Spinal cord (tissue), 10 donors: ENCODE results near the gene KDM2A. TPM values are rescaled to one million over a fixed set of nuclear protein-coding genes. Genes with fewer than 3 reads are reported as not detected.

Experiments
- DNase-seq, 6 donors: peaks; one replicate each; pipeline versions ENCODE4 v3.0.0 to v3.0.0-alpha.2; 2013 to 2015; ENCODE audit warnings: low spot score in 6 of 6, low read depth in 4 of 6
- H3K27ac ChIP-seq: one replicate; pipeline ENCODE4 v1.5.1; 2013; ENCODE audit warnings: low read depth, low read length, control low read depth
- H3K27me3 ChIP-seq: one replicate; pipeline ENCODE4 v1.6.1; 2013; ENCODE audit warnings: low read length; ENCODE audit not compliant: control insufficient read depth, insufficient read depth
- H3K36me3 ChIP-seq: one replicate; pipeline ENCODE4 v1.6.1; 2013; ENCODE audit warnings: low read length; ENCODE audit not compliant: control insufficient read depth, insufficient read depth
- H3K4me1 ChIP-seq: one replicate; pipeline ENCODE4 v1.6.1; 2013; ENCODE audit warnings: low read length; ENCODE audit not compliant: control insufficient read depth, insufficient read depth
- H3K4me3 ChIP-seq: one replicate; pipeline ENCODE4 v1.5.1; 2013; ENCODE audit warnings: low read depth, low read length, control low read depth
- H3K9me3 ChIP-seq: one replicate; pipeline ENCODE4 v1.6.1; 2013; ENCODE audit warnings: low read length; ENCODE audit not compliant: control insufficient read depth, insufficient read depth
- WGBS: methylation state at CpG from one replicate; pipeline ENCODE4 v1.1.5; 2013; ENCODE audit warnings: missing lambda C conversion rate; ENCODE audit not compliant: insufficient coverage; 5-methylcytosine and 5-hydroxymethylcytosine counted together
- long read RNA-seq, 4 donors: transcript quantifications; one replicate each; lab custom pipeline, GENCODE V29; 2026
- polyA plus RNA-seq, 2 donors: library from polyadenylated mRNA; unstranded; fragments of 120-200 nt; gene quantifications; one replicate each; pipeline ENCODE4 v1.2.1, GENCODE V29; 2013; ENCODE audit not compliant: insufficient read length in 2 of 2
- total RNA-seq, 2 donors: library from RNA; depleted of rRNA in 1 of 2; stranded (reverse); fragments of 120-200 nt in 1 of 2; fragments of >200 nt in 1 of 2; gene quantifications; one replicate each; pipeline versions ENCODE4 v1.2.3 to v1.2.4, GENCODE V29; 2013 to 2014
- donor health status: healthy.

The KDM2A gene
- total RNA-seq = 10 to 100 TPM; 46.3 to 58.1 TPM
- 10 to 100 TPM; 56.6 to 71.5 TPM for polyA plus RNA-seq
- long read RNA-seq, donor 1, full-length matches to known transcripts = 3 of 16 reads
- long read RNA-seq, donor 1, partial matches to known transcripts = 13 of 16 reads
- long read RNA-seq, donor 1, other reads (novel, unspliced or antisense) = 0 of 16 reads
- long read RNA-seq, donor 2, full-length matches to known transcripts = 2 of 8 reads
- long read RNA-seq, donor 2, partial matches to known transcripts = 6 of 8 reads
- long read RNA-seq, donor 2, other reads (novel, unspliced or antisense) = 0 of 8 reads
- long read RNA-seq, donor 3, partial matches to known transcripts = 0 of 4 reads
- long read RNA-seq, donor 3, other reads (novel, unspliced or antisense) = 0 of 4 reads
- long read RNA-seq, donor 4, transcript KDM2A-208 (3 exons, 574 nt) = major isoform, 6 of 9 reads
- long read RNA-seq, donor 4, partial matches to known transcripts = 0 of 9 reads
- long read RNA-seq, donor 4, other reads (novel, unspliced or antisense) = 0 of 9 reads

DNA sequence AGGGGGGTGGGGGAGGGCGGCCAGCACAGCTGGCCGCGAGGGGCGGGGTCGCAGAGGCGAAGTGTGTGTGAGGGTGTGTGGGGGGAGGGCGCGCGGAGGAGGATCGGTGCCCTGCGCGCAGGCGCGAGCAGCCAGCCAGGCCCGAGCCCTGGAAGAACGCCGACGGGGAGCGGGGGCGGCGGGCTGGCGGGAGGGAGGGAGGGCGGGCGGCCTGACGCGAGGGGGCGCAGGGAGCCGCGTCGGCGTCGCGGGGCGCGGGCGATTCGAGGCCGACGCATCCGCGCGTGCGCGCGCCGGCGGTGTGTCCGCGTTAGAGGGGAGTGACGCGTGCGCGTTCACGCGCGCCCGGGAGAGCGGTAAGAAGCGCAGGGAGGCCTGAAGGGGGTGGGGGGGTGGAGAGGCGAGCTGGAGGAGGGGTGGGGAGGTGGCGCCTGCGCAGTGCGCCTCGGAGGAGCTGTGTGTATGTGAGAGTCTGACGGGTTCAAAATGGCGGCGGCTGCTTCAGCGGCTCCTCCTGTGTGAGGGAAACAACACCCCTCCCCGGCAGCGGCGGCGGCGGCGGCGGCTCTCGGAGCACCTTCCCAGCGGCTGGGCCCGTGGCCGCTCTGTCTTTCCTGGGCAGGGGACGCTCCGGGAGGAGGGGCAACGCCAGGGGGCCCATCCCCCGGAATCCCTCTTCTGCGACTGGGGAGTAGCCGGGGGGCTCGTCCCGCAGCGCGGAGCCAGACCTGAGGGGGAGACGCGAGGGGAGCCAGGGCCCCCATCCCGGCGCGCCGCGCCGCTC is at the start of gene KDM2A:
Gene KDM2A (plus strand): TSS at position 463 of the 784 bp plus-strand sequence. CDS start 2,054 bp downstream, outside the sequence.
- peaks cover 17% of the 10 kb centered on the region for H3K4me1 ChIP-seq
- peak within 1 kb of the TSS; percentile 85 for H3K4me3 ChIP-seq
- WGBS = under 1% methylated on average over 84 of the region's 97 CpGs
- peaks cover 4% of the 10 kb centered on the region for H3K36me3 ChIP-seq
- peak within 1 kb of the TSS; percentile 93 for H3K27ac ChIP-seq
- no peaks in the 10 kb centered on the region for H3K27me3 ChIP-seq
- peak; percentile 98 to 100 (median 99) for DNase-seq
- H3K9me3 ChIP-seq = no peaks in the 10 kb centered on the region

DNA sequence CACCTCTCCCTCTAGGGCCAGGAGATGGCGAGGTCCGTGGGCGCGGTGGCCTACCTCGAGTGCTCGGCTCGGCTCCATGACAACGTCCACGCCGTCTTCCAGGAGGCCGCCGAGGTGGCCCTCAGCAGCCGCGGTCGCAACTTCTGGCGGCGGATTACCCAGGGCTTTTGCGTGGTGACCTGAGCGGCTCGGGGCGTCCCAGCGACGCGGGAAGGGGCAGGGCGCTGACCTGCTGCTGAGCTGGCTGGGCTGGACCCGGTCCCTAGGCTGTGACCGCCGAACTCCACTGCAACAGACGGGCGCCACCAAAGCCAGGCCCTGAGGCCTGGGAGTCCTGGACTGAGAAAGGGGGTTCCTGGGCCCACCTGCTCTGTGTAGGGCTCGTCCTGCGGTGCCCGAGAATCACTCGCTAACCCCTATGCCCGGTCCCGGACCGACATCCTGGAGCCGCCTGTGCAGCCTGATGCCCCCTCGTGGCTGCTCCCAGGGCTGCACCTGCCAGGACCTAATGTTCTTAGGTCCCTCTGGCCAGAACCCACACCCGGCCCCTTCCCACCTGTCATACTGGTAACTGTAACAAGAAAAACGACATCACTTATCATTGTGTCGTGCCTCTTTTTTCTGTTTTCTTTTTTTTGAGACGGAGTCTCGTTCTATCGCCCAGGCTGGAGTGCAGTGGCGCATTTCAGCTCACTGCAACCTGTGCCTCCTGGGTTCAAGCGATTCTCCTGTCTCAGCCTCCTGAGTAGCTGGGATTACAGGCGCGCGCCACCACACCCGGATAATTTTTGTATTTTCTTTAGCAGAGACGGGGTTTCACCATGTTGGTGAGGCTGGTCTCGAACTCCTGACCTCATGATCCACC is 47.4 kb upstream of the KDM2A start:
- no peaks in the 10 kb centered on the region for H3K9me3 ChIP-seq
- peaks cover 6% of the 10 kb centered on the region for H3K4me1 ChIP-seq
- DNase-seq = peak in 3 of 6 donors; percentile 33 to 70 (median 57)
- H3K27ac ChIP-seq = no peak overlapping the region
- H3K27me3 ChIP-seq = peaks cover 4% of the 10 kb centered on the region
- WGBS = 22% methylated on average over 53 of the region's 53 CpGs
- H3K4me3 ChIP-seq = peak overlapping the region; percentile 16
- H3K36me3 ChIP-seq = no peaks in the 10 kb centered on the region

DNA sequence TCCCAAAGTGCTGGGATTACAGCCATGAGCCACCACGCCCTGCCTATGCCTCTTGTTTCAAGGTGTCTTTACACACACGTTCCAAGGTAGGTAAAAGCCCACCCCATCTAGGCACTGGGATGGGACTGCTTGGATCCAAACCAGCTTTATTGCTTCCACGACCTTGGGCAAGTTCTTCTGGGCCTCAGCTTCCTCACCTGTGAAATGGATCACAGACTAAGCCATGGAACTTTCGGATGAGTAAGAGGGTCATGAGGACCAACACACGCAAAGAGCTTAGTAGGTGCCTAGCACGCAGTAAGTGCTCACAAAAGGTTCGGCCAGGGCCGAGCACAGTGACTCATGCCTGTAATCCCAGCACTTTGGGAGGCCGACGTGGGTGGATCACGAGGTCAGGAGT is 46.8 kb upstream of the KDM2A start:
- DNase-seq = no peak
- peaks cover 6% of the 10 kb centered on the region for H3K4me1 ChIP-seq
- H3K9me3 ChIP-seq = no peaks in the 10 kb centered on the region
- WGBS = 92% methylated on average over 11 of the region's 11 CpGs
- no peak overlapping the region for H3K27ac ChIP-seq
- H3K36me3 ChIP-seq = no peaks in the 10 kb centered on the region
- peaks cover 4% of the 10 kb centered on the region for H3K27me3 ChIP-seq
- no peak overlapping the region for H3K4me3 ChIP-seq

DNA sequence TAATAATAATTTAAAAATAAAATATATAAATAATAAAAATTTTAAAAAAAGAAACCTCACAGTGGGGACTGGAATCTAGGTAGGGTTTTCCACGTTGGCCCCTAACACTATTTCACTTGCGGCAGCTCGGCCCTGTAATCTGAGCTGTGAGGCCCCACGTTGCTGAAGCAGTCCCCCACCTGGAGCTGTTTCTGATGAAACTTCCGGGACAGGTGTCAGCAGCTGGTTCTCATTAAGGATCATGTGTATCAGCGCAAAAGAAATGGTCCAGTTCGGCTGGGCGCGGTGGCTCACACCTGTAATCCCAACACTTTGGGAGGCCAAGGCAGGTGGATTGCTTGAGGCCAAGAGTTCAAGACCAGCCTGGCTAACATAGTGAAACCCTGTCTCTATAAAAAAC is 45.2 kb upstream of the KDM2A start:
- Histone ChIP-seq H3K4me3 (no peak overlapping the region), H3K36me3 (no peaks in the 10 kb centered on the region), H3K27me3 (peaks cover 2% of the 10 kb centered on the region), H3K4me1 (peaks cover 15% of the 10 kb centered on the region), H3K9me3 (no peaks in the 10 kb centered on the region), H3K27ac (no peak overlapping the region)
- 86% methylated on average over 8 of the region's 9 CpGs for WGBS
- DNase-seq = no peak

DNA sequence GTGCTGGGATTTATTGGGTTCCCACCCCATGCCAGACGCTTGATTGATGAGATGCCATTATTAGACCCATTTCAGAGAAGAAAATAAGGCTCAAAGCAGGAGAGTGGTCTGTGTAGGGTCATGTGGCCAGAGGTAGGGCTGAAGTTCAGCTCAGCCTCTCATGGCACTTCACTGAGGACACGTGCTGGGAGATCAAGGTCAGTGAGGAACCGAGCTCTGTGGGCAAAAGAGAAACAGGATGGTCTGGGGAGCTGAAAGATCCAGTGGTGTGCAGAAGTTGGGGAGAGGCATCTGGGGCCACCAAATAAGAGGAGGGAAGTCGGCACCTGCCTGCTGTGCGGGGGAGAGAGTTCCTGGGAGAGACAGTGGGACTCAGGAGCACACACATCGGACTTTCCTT is 42.9 kb upstream of the KDM2A start:
- Histone ChIP-seq H3K27me3 (peaks cover 2% of the 10 kb centered on the region), H3K27ac (no peak overlapping the region), H3K4me1 (peaks cover 17% of the 10 kb centered on the region), H3K36me3 (no peaks in the 10 kb centered on the region), H3K4me3 (no peak overlapping the region), H3K9me3 (no peaks in the 10 kb centered on the region)
- 100% methylated on average over 3 of the region's 6 CpGs for WGBS
- DNase-seq = no peak

DNA sequence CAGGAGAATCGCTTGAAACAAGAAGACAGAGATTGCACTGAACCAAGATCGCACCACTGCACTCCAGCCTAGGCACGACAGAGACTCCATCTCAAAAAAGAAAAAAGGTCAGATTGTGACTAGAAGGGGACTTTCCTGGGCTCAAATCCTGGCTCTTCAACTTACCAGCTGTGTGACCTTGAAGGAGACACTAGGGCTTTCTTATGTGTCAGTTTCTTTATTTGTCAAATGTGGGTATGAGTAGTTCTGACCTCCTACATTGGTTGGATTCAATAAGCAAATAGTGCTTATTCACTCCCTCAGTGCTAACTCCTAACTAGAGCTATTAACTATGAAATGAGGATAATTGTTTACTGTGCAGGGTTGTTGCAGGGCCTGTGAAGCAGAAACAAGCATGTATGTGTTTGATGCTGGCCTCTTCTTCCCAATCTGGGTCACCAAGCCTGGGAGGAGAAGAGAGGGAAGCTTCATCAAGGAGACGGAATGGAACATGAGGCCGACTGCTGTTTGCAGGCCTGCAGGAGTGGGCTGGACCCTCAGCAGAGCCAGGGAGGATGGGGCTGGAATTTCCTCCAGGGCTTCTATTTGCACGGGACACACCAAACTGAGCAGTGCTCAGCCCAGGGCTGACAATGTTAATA is 39.9 kb upstream of the KDM2A start:
- Histone ChIP-seq H3K4me3 (no peak overlapping the region), H3K4me1 (peaks cover 21% of the 10 kb centered on the region), H3K27me3 (no peaks in the 10 kb centered on the region), H3K36me3 (no peaks in the 10 kb centered on the region), H3K9me3 (no peaks in the 10 kb centered on the region), H3K27ac (no peak overlapping the region)
- peak in 2 of 6 donors; percentile 3 to 44 for DNase-seq
- 57% methylated on average over 3 of the region's 6 CpGs for WGBS

DNA sequence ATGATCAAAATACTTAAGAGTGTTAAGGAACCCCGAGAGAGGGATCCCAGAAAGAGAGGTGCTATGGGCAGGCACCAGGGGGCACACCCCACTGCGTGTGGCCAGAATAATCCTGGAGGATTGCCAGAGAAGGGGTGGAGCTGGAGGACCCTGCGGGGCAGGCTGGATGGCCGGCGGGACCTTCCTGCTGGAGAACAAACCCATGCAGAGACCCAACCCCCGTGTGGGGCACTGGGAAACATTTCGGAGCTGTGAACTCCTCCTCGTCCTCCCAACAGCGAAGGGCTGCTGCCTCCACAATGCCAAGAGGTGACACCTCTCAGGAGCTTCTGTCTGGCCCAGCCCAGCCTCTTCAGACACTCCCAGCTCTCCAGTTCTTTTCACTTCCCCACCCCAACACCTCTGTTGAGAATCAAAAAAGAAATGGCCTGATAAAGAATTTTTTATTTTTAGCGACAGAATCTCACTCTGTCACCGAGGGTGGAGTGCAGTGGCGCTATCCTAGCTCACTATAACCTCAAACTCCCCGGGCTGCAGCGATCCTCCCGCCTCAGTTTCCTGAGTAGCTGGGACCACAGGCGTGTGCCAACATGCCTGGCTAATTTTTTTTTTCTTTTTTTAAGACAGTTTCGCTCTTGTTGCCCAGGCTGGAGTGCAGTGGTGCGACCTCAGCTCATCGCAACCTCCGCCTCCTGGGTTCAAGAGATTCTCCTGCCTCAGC is 36.8 kb upstream of the KDM2A start:
- DNase-seq = peak in 2 of 6 donors; percentile 2 to 37
- H3K4me1 ChIP-seq = peaks cover 21% of the 10 kb centered on the region
- H3K27ac ChIP-seq = no peak overlapping the region
- no peaks in the 10 kb centered on the region for H3K27me3 ChIP-seq
- no peaks in the 10 kb centered on the region for H3K36me3 ChIP-seq
- H3K4me3 ChIP-seq = no peak overlapping the region
- H3K9me3 ChIP-seq = no peaks in the 10 kb centered on the region
- 32% methylated on average over 14 of the region's 20 CpGs for WGBS

DNA sequence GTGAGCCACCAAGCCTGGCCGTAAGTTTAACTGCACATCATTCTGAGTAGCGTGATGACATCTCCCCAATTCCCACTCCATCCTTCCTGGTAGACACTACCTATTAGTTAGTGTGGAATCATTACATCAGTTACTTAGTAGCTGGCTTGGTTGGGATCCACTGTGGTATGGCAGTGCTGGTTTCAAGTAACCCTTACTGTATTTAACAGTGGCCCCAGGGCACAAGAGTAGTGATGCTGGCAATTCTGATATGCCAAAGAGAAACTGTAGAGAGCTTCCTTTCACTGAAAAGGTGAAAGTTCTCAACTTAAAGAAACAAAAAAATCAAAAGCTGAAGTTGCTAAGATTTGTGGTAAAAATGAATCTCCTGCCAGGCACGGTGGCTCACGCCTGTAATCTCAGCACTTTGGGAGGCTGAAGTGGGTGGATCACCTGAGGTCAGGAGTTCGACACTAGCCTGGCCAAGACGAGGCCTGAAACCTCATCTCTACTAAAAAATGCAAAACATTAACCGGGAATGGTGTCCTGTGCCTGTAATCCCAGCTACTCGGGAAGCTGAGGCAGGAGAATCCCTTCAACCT is 35.2 kb upstream of the KDM2A start:
- Histone ChIP-seq H3K36me3 (no peaks in the 10 kb centered on the region), H3K27ac (no peak overlapping the region), H3K27me3 (no peaks in the 10 kb centered on the region), H3K4me3 (no peak overlapping the region), H3K9me3 (no peaks in the 10 kb centered on the region), H3K4me1 (peaks cover 12% of the 10 kb centered on the region)
- no peak for DNase-seq
- 93% methylated on average over 3 of the region's 8 CpGs for WGBS
